ENCODE data around the gene SOD1.
"Not testable (repeated sequence)": the region's sequence is repeated elsewhere in the genome, so short reads cannot be mapped to it uniquely, and the experiment has no call there.

SOD1 gene

DNA sequence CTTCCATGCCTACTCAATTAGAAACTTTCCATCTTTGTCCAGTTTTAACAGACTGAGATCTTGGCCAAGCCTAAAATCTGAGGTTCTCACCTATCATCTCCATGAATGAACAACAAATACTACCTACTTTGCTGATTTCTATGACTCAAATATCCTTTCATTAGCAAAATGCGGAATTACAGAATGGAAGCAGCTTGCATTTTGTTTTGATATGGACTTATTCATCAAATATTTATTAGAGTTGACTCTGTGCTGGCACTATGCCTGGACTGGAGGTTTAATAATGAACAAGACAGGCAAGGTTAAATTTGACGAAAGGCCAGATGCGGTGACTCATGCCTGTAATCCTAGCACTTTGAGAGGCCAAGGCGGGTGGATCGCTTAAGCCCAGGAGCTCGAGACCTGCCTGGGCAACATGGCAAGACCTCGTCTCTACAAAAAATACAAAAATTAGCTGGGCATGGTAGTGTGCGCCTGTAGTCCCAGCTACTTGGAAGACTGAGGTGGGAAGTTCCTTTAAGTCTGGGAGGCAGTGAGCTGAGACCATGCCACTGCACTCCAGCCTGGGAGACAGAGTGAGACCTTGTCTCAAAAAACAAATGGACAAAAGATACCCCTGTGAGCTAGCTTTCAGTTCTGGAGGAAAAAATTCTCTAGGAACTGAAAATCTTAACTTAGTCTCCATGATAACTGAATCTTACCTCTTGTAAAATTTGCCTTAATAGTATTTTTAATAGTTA is 29.4 kb upstream of the SOD1 start (continued):
- TF ChIP-seq ZNF639 (tag by site-specific recombination; IDR thresholded peaks at IDR 0.05) (no peak), ZNF626 (tag by site-specific recombination; IDR thresholded peaks at IDR 0.05) (no peak), ZBTB1 (tag by site-specific recombination; IDR thresholded peaks at IDR 0.05) (no peak), ZNF133 (tag by site-specific recombination; IDR thresholded peaks at IDR 0.05) (no peak), ZNF585B (tag by site-specific recombination; IDR thresholded peaks at IDR 0.05) (no peak), ZNF184 (tag by site-specific recombination; IDR thresholded peaks at IDR 0.05) (peak; percentile 72), BCL11A (tag by site-specific recombination; IDR thresholded peaks at IDR 0.05; ENCODE audit: low read depth) (0 out of 2 replicates have a peak, but pooled peaks have one; percentile 26), TRIM28 (IDR thresholded peaks at IDR 0.05; ENCODE audit: borderline replicate concordance, low read length) (no peak), EGR2 (tag by site-specific recombination; IDR thresholded peaks at IDR 0.05; ENCODE audit: low read depth) (no peak), ZNF148 (tag by site-specific recombination; IDR thresholded peaks at IDR 0.05; ENCODE audit: borderline replicate concordance) (no peak), ZNF654 (tag by site-specific recombination; IDR thresholded peaks at IDR 0.05; ENCODE audit: low read depth) (no peak), ZNF366 (tag by site-specific recombination; conservative IDR thresholded peaks at IDR 0.05) (peak; percentile 54; the same call in 1 of the 2 replicates), ZNF324 (tag by site-specific recombination; IDR thresholded peaks at IDR 0.05) (peak; percentile 27; the same call in 1 of the 2 replicates)

- H3K9me3 ChIP-seq (ENCODE audit: control insufficient read depth, insufficient read depth, low read depth, low read length); H3K27ac ChIP-seq (ENCODE audit: extremely low read depth, low read depth, low read length); H3K4me3 ChIP-seq (ENCODE audit: low read depth, low read length); H3K36me3 ChIP-seq (ENCODE audit: control insufficient read depth in 2 of 2, insufficient read depth in 1 of 2, low read length in 2 of 2); CTCF ChIA-PET; H3K4me1 ChIP-seq (ENCODE audit: control insufficient read depth, insufficient read depth, low read length); POLR2A ChIA-PET: not testable (repeated sequence)
These were observed 27.6 kb upstream of the SOD1 start for GRCh38 chr21:31631881-31632280.

GRCh38 chr21:31634993-31635392 is 24.5 kb upstream of the SOD1 start:
- Histone ChIP-seq H3K36me3 (ENCODE audit: control insufficient read depth in 2 of 2, insufficient read depth in 1 of 2, low read length in 2 of 2) (no peaks in the 10 kb centered on the region), H3K9me3 (ENCODE audit: control insufficient read depth, insufficient read depth, low read depth, low read length) (no peaks in the 10 kb centered on the region), H3K4me1 (ENCODE audit: control insufficient read depth, insufficient read depth, low read length) (0 out of 2 replicates have a peak, but pooled peaks cover 4% of the 10 kb centered on the region), H3K27ac (ENCODE audit: extremely low read depth, low read depth, low read length) (no peak overlapping the region), H3K4me3 (ENCODE audit: low read depth, low read length) (no peak overlapping the region)
- POLR2A ChIA-PET = no interaction called here
- TF ChIP-seq ZIC2 (tag by site-specific recombination; IDR thresholded peaks at IDR 0.05) (no peak), SCRT2 (tag by site-specific recombination; IDR thresholded peaks at IDR 0.05) (peak; percentile 69), ZNF148 (tag by site-specific recombination; IDR thresholded peaks at IDR 0.05; ENCODE audit: borderline replicate concordance) (no peak)
- CTCF ChIA-PET = interaction anchor here (0.7 kb wide), 1 partner anchor 480 kb away, joined by 6 read pairs; no protein-coding TSS in a partner anchor

Measured in HEK293 (cell line).